HepG2 (cell line): ENCODE data around the gene HARS2. TPM values are rescaled to one million over a fixed set of nuclear protein-coding genes. Genes with fewer than 3 reads are reported as not detected.

Experiments
- EEA1 ChIP-seq: sonication (generic); formaldehyde crosslinking; IDR thresholded peaks from 2 replicates; pipeline ENCODE4 v1.5.1; 2020; ENCODE audit warnings: mild to moderate bottlenecking, missing genetic modification reagents, borderline replicate concordance
- ETS1 ChIP-seq: sonication (generic); formaldehyde crosslinking; IDR thresholded peaks from 2 replicates; pipeline ENCODE4 v1.4.0; 2020; ENCODE audit warnings: missing genetic modification reagents
- FIP1L1 ChIP-seq: fragments of 200-400 bp; formaldehyde crosslinking; IDR thresholded peaks from 2 replicates; pipeline ENCODE4 v1.6.1; 2018; ENCODE audit warnings: low read depth, mild to moderate bottlenecking, low read length, moderate library complexity, borderline replicate concordance; ENCODE audit not compliant: insufficient read depth
- FOXC1 ChIP-seq: sonication (generic); formaldehyde crosslinking; IDR thresholded peaks from 2 replicates; pipeline ENCODE4 v1.8.0; 2022; ENCODE audit warnings: mild to moderate bottlenecking, missing genetic modification reagents, borderline replicate concordance
- GLI4 ChIP-seq: sonication (generic); formaldehyde crosslinking; IDR thresholded peaks from 2 replicates; pipeline ENCODE4 v1.5.1; 2020; ENCODE audit warnings: missing genetic modification reagents, mild to moderate bottlenecking, moderate library complexity, borderline replicate concordance
- JUND ChIP-seq: sonication (generic); formaldehyde crosslinking; IDR thresholded peaks from 2 replicates; pipeline ENCODE4 v1.8.0; 2022; ENCODE audit warnings: mild to moderate bottlenecking, missing genetic modification reagents
- KDM4B ChIP-seq: sonication (generic); formaldehyde crosslinking; IDR thresholded peaks from 2 replicates; pipeline ENCODE4 v1.4.0; 2020; ENCODE audit warnings: missing genetic modification reagents
- MAFG ChIP-seq: sonication (generic); formaldehyde crosslinking; IDR thresholded peaks from 2 replicates; pipeline ENCODE4 v1.5.1; 2020; ENCODE audit warnings: mild to moderate bottlenecking, missing genetic modification reagents
- MED1 ChIP-seq: sonication (generic); formaldehyde crosslinking; IDR thresholded peaks from 2 replicates; pipeline ENCODE4 v1.4.0; 2020; ENCODE audit warnings: missing genetic modification reagents
- MLXIP ChIP-seq: sonication (generic); formaldehyde crosslinking; IDR thresholded peaks from 2 replicates; pipeline ENCODE4 v1.9.0; 2021; ENCODE audit warnings: missing genetic modification reagents, borderline replicate concordance
- NFYC ChIP-seq: IDR thresholded peaks from 2 replicates; pipeline ENCODE4 v1.6.1; 2016; ENCODE audit warnings: missing genetic modification reagents, missing compliant biosample characterization
- SMARCC2 ChIP-seq: fragments of 450-650 bp; IDR thresholded peaks from 2 replicates; pipeline ENCODE4 v1.6.1; 2017; ENCODE audit warnings: antibody characterized with exemption, mild to moderate bottlenecking
- TBX2 ChIP-seq: sonication (generic); formaldehyde crosslinking; IDR thresholded peaks from 2 replicates; pipeline ENCODE4 v1.5.0; 2020; ENCODE audit warnings: missing genetic modification reagents, mild to moderate bottlenecking, borderline replicate concordance
- TGIF2 ChIP-seq: IDR thresholded peaks from 2 replicates; pipeline ENCODE4 v1.6.1; 2016; ENCODE audit warnings: control low read depth, missing compliant biosample characterization
- ZBTB7A ChIP-seq: sonication (generic); formaldehyde crosslinking; IDR thresholded peaks from 2 replicates; pipeline ENCODE4 v1.8.0; 2022; ENCODE audit warnings: mild to moderate bottlenecking, missing genetic modification reagents
- ZFAT ChIP-seq: sonication (generic); formaldehyde crosslinking; conservative IDR thresholded peaks from 2 replicates; pipeline ENCODE4 v1.8.1; 2023; ENCODE audit warnings: missing genetic modification reagents, inconsistent platforms
- ZNF234 ChIP-seq: sonication (generic); formaldehyde crosslinking; conservative IDR thresholded peaks from 2 replicates; pipeline ENCODE4 v1.5.1; 2020; ENCODE audit warnings: mild to moderate bottlenecking, missing genetic modification reagents
- ZNF367 ChIP-seq: sonication (generic); formaldehyde crosslinking; IDR thresholded peaks from 2 replicates; pipeline ENCODE4 v1.4.0; 2020; ENCODE audit warnings: missing genetic modification reagents, borderline replicate concordance
- ZNF549 ChIP-seq: sonication (generic); formaldehyde crosslinking; IDR thresholded peaks from 2 replicates; pipeline ENCODE4 v1.5.0; 2020; ENCODE audit warnings: missing genetic modification reagents
- ZNF570 ChIP-seq: sonication (generic); formaldehyde crosslinking; IDR thresholded peaks from 2 replicates; pipeline ENCODE4 v1.4.0; 2020; ENCODE audit warnings: mild to moderate bottlenecking, missing genetic modification reagents, borderline replicate concordance
- polyA plus RNA-seq, 8 experiments: library from polyadenylated mRNA; depleted of rRNA in 3 of 8; stranded (reverse) in 7 of 8; unstranded in 1 of 8; fragments of >200 nt; fragmentation: Illumina TruSeq in 4 of 8; extraction: Trizol in 4 of 8; gene quantifications; 2 replicates each; pipeline versions ENCODE4 v1.2.1 to v1.2.3, GENCODE V29; 2011 to 2016; ENCODE audit warnings: low read depth in 4 of 8, missing spikeins in 1 of 8, mixed read lengths in 1 of 8; ENCODE audit not compliant: insufficient read depth in 1 of 8
- total RNA-seq, 5 experiments: library from RNA; depleted of rRNA; stranded (reverse); fragments of >200 nt; fragmentation: Illumina TruSeq; extraction: Trizol; gene quantifications; 2 replicates each; pipeline ENCODE4 v1.2.3, GENCODE V29; 2016; ENCODE audit warnings: low read depth in 1 of 5
- TF ChIP-seq, protein P1 (sequence below): sonication (generic); formaldehyde crosslinking; IDR thresholded peaks from 2 replicates; pipeline ENCODE4 v1.4.0; 2020; ENCODE audit warnings: missing genetic modification reagents
- TF ChIP-seq, protein P2 (sequence below): sonication (generic); formaldehyde crosslinking; IDR thresholded peaks from 2 replicates; pipeline ENCODE4 v1.4.0; 2020; ENCODE audit warnings: missing genetic modification reagents

Gene HARS2
- total and polyA plus RNA-seq, 2 of the 13 experiments (the other 11 are each of a cell fraction or from before 2014, with no cell fraction given), result 17.9 to 25.8 TPM

DNA sequence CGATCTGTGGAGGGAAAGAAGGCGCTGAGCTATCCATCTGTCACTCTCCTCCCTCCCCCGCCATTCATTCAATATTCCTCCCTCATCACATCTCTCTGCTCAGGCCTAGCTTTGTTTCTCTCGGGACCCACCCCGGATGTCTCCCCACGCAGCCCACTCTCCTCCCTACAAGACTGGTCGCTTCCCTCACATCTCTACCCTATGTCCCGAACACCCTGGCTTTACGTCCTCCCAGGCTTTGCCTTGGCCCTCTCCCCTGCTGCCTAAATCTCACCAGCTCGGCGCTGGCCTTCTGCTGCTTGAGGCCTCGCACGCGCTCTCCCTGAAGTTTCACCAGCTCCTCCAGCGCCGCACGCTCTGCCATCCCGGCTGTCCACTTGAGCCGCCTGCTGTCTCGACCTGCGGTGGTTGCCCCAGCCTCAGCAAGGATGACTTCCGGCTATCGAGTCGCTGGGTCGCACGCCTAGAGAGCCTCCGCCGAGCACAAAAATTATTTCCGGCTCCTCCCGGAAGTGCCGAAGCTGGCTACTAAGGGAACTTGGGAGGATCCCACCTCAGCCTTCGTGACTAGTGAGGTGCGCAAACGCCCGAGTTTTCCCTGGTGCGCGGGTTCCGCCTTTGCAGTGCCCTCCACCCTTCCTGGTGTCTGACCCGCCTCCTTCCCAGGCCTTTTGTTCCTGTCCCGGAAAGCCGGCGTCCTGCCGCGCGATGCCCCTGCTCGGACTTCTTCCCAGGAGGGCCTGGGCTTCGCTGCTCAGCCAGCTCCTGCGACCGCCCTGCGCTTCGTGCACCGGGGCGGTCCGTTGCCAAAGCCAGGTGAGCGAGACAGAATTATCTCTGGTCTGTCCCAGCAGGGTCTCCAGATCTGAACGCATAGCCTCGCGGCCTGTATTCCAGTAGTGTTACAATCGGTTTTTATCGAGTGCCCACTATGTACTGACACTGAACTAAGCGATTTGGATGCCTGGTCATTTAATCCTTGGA lies at the start of gene HARS2, which contains the start of gene HARS1 (continued):
- TF ChIP-seq ETS1 (CRISPR knock-in tag), result 0 out of 2 replicates have a peak, but pooled peaks have one; percentile 80
- TF ChIP-seq, protein P1, sequence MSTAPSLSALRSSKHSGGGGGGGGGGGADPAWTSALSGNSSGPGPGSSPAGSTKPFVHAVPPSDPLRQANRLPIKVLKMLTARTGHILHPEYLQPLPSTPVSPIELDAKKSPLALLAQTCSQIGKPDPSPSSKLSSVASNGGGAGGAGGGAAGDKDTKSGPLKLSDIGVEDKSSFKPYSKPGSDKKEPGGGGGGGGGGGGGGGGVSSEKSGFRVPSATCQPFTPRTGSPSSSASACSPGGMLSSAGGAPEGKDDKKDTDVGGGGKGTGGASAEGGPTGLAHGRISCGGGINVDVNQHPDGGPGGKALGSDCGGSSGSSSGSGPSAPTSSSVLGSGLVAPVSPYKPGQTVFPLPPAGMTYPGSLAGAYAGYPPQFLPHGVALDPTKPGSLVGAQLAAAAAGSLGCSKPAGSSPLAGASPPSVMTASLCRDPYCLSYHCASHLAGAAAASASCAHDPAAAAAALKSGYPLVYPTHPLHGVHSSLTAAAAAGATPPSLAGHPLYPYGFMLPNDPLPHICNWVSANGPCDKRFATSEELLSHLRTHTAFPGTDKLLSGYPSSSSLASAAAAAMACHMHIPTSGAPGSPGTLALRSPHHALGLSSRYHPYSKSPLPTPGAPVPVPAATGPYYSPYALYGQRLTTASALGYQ (CRISPR knock-in tag), result peak; percentile 90
- TF ChIP-seq TGIF2, result peak; percentile 79; the same call in 1 of the 2 replicates
- TF ChIP-seq FIP1L1, result 0 out of 2 replicates have a peak, but pooled peaks have one; percentile 57
- TF ChIP-seq ZNF367 (CRISPR knock-in tag), result no peak
- TF ChIP-seq ZFAT (CRISPR knock-in tag), result no peak
- TF ChIP-seq ZNF570, result no peak
- 0 out of 2 replicates have a peak, but pooled peaks have one; percentile 17 for TF ChIP-seq JUND (CRISPR knock-in tag)
- TF ChIP-seq FOXC1, result peak; percentile 50; the same call in 1 of the 2 replicates
- no peak for TF ChIP-seq MAFG (CRISPR knock-in tag)
- TF ChIP-seq EEA1 (CRISPR knock-in tag), result peak; percentile 67; the same call in 1 of the 2 replicates
- TF ChIP-seq MLXIP (CRISPR knock-in tag), result no peak
- TF ChIP-seq, protein P2, sequence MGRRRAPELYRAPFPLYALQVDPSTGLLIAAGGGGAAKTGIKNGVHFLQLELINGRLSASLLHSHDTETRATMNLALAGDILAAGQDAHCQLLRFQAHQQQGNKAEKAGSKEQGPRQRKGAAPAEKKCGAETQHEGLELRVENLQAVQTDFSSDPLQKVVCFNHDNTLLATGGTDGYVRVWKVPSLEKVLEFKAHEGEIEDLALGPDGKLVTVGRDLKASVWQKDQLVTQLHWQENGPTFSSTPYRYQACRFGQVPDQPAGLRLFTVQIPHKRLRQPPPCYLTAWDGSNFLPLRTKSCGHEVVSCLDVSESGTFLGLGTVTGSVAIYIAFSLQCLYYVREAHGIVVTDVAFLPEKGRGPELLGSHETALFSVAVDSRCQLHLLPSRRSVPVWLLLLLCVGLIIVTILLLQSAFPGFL (CRISPR knock-in tag), result 0 out of 2 replicates have a peak, but pooled peaks have one; percentile 73
- peak; percentile 31; the same call in 1 of the 2 replicates for TF ChIP-seq NFYC
- peak; percentile 84 for TF ChIP-seq MED1 (CRISPR knock-in tag)
- TF ChIP-seq KDM4B, result no peak; the same call in 1 of the 2 replicates
- peak; percentile 83 for TF ChIP-seq TBX2
- no peak for TF ChIP-seq ZNF234 (CRISPR knock-in tag)
- TF ChIP-seq GLI4 (CRISPR knock-in tag), result no peak
- TF ChIP-seq ZBTB7A (CRISPR knock-in tag), result no peak
- no peak for TF ChIP-seq ZNF549 (CRISPR knock-in tag)
- TF ChIP-seq SMARCC2, result no peak
